ENCODE results near the gene SYNC. TPM values are rescaled to one million over a fixed set of nuclear protein-coding genes. Genes with fewer than 3 reads are reported as not detected.
"Not testable (repeated sequence)": the region's sequence is repeated elsewhere in the genome, so short reads cannot be mapped to it uniquely, and the experiment has no call there.

SYNC gene
- total RNA-seq, 1 experiment from 2014 or later: 167 TPM

DNA sequence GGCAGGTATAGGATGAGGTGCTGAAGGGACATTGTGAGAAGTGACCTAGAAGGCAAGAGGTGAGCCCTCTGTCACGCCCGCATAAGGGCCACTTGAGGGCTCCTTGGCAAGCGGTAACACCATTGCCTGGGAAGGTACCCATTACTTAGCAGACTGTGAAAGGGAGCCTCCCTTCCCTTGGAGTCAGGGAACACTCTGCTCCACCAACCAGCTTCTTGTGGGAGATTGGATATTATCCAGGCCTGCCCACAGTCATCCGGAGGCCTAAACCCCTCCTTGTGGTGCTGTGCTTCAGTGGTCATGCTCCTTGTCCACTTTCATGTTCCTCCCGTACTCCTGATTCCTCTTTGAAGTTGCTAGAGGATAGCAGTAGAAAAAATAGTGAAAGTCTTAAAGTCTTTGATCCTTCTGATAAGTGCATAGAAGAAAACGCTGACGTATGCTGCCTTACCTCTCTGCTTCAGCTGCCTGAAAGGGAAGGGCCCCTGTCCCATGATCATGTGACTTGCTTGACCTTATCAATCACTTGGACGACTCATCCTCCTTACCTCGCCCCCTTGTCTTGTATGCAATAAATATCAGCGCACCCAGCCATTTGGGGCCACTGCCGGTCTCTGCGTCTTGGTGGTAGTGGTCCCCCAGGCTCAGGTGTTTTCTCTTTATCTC, 35.5 kb downstream of the SYNC start:
- DNase-seq (ENCODE audit: low read depth in 1 of 2, low spot score in 2 of 2): no peak
- H3K27me3 ChIP-seq (replicated peaks): no peaks in the 10 kb centered on the region
- H3K4me1 ChIP-seq (replicated peaks): no peaks in the 10 kb centered on the region
- no peaks in the 10 kb centered on the region for H3K9me3 ChIP-seq (replicated peaks)
- H3K36me3 ChIP-seq: peaks cover 99% of the 10 kb centered on the region
- H3K27ac ChIP-seq: no peak overlapping the region
- H3K4me3 ChIP-seq: no peak overlapping the region

DNA sequence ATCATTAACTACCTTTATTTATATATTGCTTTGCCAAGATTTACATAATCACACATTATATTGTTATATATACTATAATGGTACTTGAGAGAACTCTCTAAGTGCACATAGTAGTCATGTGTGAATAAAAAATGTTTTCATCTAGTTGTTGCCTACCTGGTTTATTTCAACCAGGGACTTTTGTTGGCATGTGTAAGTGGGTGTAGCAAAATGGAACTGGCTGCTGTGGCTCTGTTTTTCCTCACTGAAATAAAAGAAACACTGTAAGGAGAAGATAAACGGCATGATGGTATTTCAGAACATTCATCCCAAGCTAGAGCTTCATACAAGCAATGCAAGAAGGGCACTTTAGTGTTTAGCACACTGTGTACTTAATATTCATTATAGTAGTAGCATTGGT, 36.7 kb downstream of the SYNC start:
- no peak for DNase-seq (ENCODE audit: low read depth in 1 of 2, low spot score in 2 of 2)
- H3K36me3 ChIP-seq: peaks cover 95% of the 10 kb centered on the region
- H3K9me3 ChIP-seq (replicated peaks): no peaks in the 10 kb centered on the region
- no peaks in the 10 kb centered on the region for H3K4me1 ChIP-seq (replicated peaks)
- H3K4me3 ChIP-seq: no peak overlapping the region
- H3K27ac ChIP-seq: no peak overlapping the region
- H3K27me3 ChIP-seq (replicated peaks): no peaks in the 10 kb centered on the region

DNA sequence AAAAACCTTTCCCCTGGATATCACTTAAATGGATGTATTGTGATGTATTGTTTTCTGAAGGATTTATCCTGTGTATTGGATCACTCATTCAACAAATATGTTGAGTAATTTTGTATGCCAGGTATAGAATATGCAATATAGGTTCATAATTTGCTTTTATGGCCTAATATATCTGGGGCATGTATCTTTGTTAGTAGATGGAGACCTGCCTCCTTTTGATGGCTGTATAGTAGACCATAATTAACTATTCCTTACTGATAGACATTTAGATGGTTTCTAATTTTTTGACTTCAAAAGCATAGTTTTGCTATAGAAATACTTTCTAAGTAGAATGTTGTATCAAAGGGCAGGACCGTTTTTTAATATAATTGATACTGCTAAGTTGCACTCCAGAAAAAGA, 43.0 kb downstream of the SYNC start:
- H3K27ac ChIP-seq: no peak overlapping the region
- H3K4me1 ChIP-seq (replicated peaks): peaks cover 19% of the 10 kb centered on the region
- H3K27me3 ChIP-seq (replicated peaks): no peaks in the 10 kb centered on the region
- no peak overlapping the region for H3K4me3 ChIP-seq
- H3K36me3 ChIP-seq: peaks cover 91% of the 10 kb centered on the region
- no peak for DNase-seq (ENCODE audit: low read depth in 1 of 2, low spot score in 2 of 2)
- no peaks in the 10 kb centered on the region for H3K9me3 ChIP-seq (replicated peaks)

DNA sequence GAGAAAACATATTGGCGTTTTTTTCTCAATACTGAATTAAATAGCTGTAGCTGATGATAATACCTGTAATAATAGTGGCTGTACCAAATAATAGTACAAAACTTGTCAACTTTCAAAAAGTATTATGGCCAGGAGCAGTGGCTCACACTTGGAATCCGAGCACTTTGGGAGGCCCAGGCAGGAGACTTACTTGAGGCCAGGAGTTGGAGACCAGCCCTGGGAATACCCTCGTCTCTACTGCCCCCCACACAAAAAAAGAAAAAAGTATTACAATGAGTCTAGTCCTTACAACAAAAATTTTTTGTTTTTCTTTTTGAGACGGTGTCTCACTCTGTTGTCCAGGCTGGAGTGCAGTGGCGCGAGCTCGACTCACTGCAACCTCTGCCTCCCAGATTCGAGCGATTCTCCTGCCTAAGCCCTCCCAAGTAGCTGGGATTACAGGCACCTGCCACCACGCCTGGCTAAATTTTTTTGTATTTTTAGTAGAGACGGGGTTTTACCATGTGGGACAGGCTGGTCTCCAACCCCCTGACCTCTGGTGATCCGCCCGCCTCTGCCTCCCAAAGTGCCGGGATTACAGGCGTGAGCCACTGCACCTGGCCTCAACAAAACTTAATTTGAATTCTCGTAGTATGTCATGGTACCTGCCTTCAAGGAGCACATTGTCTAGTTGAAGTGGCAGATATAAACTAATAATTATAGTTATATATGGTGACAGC, 50.2 kb downstream of the SYNC start:
- H3K36me3 ChIP-seq: peaks cover 62% of the 10 kb centered on the region
- H3K27me3 ChIP-seq (replicated peaks): no peaks in the 10 kb centered on the region
- no peak overlapping the region for H3K27ac ChIP-seq
- no peaks in the 10 kb centered on the region for H3K9me3 ChIP-seq (replicated peaks)
- peaks cover 36% of the 10 kb centered on the region for H3K4me1 ChIP-seq (replicated peaks)
- H3K4me3 ChIP-seq: peak overlapping the region; percentile 72
- no peak for DNase-seq (ENCODE audit: low read depth in 1 of 2, low spot score in 2 of 2)

DNA sequence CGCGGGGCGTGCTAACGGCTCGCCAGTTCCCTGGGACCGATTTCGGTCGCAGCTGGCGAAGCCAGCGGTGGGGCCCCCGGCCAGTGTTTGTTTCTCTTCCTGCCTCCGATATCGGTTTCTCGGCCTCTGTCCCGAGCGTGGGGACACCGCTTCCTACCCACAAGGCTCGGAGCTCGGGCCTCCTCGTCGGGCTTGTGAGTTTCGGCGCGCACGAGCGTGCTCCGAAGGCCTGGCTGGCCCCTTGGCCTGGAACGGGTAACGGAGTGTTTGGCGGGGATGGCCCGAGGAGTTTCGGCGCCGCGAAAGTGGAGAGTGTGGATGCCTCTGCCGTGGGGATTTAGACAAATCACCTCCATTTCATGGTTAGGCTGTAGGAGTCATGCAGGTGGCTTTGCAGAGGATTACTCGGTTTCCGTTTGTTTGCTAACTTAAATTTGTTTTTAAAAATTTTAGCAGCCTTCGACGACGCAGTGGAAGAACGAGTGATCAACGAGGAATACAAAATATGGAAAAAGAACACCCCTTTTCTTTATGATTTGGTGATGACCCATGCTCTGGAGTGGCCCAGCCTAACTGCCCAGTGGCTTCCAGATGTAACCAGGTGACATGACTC, 51.0 kb downstream of the SYNC start:
- no peak for DNase-seq (ENCODE audit: low read depth in 1 of 2, low spot score in 2 of 2)
- peak overlapping the region; percentile 98 for H3K27ac ChIP-seq
- no peaks in the 10 kb centered on the region for H3K9me3 ChIP-seq (replicated peaks)
- H3K36me3 ChIP-seq: peaks cover 53% of the 10 kb centered on the region
- H3K27me3 ChIP-seq (replicated peaks): no peaks in the 10 kb centered on the region
- peaks cover 36% of the 10 kb centered on the region for H3K4me1 ChIP-seq (replicated peaks)
- H3K4me3 ChIP-seq: peak overlapping the region; percentile 72

DNA sequence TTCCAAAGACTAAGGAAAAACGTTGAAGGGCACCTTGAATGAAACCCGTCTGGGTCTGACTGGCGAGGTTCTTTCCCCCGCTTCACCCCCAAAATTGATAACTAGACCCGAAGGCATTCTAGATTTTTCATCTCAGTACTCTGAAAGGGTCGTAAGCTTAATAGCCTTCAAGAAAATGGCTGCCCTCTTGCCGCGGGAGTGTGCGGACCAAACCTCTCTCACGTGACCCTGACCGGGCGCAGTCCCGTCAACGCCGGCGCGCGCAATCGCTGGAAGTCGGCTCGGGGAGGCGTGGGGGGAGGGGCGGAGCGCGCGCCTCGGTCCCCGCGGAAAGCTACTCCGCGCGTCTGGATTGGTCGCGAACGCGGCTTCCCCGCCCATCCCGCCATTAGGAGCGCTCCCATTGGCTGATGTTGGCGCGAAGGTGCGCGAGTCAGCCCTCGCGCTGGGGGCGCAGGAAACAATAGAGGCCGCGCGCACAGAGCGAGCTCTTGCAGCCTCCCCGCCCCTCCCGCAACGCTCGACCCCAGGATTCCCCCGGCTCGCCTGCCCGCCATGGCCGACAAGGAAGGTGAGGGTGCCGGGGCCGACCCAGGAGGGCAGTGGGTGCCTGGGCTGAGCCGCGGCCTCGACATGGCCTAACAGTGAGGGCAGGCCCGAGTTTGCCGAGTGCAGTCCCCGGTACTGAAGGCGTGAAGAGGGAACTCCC, 51.7 kb downstream of the SYNC start, which contains the start of gene RBBP4:
RBBP4 (plus strand) TSS at position 457 of the 709 bp plus-strand sequence; CDS start at position 556, 99 bp downstream.
- Histone ChIP-seq H3K36me3 (peaks cover 47% of the 10 kb centered on the region), H3K4me1 (replicated peaks) (peaks cover 30% of the 10 kb centered on the region), H3K9me3 (replicated peaks) (no peaks in the 10 kb centered on the region), H3K27ac (peak within 1 kb of the TSS; percentile 98), H3K27me3 (replicated peaks) (no peaks in the 10 kb centered on the region), H3K4me3 (peak within 1 kb of the TSS; percentile 72)
- peak; percentile 98 to 99 for DNase-seq (ENCODE audit: low read depth in 1 of 2, low spot score in 2 of 2)

DNA sequence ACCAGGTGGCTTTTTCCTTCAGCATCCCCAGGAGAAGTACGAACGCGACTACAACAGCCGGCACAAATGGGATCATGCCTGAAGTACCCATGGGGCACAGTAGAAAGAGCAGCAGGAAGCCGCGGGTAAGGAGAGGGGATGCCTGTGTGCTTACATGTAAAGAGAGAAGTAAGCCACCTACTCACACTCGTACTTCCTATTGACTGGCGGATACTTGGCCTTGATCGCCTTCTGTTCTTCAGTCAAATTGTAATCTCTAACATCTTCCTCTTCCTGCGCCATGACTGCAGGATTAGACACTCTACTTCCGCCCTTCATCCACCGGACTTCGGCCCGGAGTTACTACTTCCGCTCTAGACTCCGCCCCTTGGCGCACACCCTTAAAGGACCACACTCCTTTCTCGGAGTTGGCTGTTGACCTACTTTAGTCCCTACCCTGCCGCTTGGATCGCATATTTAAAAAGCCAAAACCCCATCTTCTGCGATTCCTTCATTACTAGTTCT, 52.3 kb downstream of the SYNC start, which contains the start of gene ZBTB8OS:
ZBTB8OS (minus strand) TSS at position 303 of the 504 bp plus-strand sequence; CDS start at position 282, 21 bp downstream.
- H3K27ac ChIP-seq: peak within 1 kb of the TSS; percentile 98
- H3K36me3 ChIP-seq: peaks cover 45% of the 10 kb centered on the region
- no peaks in the 10 kb centered on the region for H3K9me3 ChIP-seq (replicated peaks)
- H3K4me1 ChIP-seq (replicated peaks): peaks cover 24% of the 10 kb centered on the region
- H3K4me3 ChIP-seq: peak within 1 kb of the TSS; percentile 72
- no peaks in the 10 kb centered on the region for H3K27me3 ChIP-seq (replicated peaks)
- DNase-seq (ENCODE audit: low read depth in 1 of 2, low spot score in 2 of 2): peak; percentile 92 to 93

DNA sequence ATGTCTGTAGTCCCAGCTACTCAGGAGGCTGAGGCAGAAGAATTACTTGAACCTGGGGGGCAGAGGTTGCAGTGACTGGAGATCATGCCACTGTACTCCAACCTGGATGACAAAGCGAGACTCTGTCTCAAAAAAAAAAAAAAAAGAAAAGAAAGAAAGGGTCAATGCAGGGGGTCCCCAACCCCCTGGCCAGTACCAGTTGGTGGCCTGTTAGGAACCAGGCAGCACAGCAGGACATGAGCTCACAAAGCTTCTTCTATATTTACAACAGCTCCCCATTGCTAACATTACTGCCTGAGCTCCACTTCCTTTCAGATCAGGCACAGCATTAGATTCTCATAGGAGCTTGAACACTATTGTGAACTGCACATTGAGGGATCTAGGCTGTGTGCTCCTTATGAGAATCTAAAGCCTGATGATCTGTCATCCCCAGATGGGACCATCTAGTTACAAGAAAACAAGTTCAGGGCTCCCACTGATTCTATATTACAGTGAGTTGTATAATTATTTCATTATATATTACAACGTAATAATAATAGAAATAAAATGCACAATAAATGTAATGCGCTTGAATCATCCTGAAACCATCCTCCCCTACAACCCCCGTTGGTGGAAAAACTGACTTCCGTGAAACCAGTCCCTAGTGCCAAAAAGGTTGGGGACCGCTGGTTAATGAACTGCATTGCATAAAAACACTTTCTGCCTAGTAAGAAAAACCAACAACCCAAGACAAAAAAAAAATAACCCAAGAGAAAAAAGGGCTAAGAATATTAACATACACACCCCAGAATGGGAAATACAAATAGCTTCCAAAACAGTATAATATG, 55.0 kb downstream of the SYNC start:
- Histone ChIP-seq H3K4me1 (replicated peaks) (peaks cover 11% of the 10 kb centered on the region), H3K9me3 (replicated peaks) (no peaks in the 10 kb centered on the region), H3K4me3 (no peak overlapping the region), H3K27me3 (replicated peaks) (no peaks in the 10 kb centered on the region), H3K36me3 (peaks cover 19% of the 10 kb centered on the region), H3K27ac (no peak overlapping the region)
- DNase-seq (ENCODE audit: low read depth in 1 of 2, low spot score in 2 of 2): no peak

DNA sequence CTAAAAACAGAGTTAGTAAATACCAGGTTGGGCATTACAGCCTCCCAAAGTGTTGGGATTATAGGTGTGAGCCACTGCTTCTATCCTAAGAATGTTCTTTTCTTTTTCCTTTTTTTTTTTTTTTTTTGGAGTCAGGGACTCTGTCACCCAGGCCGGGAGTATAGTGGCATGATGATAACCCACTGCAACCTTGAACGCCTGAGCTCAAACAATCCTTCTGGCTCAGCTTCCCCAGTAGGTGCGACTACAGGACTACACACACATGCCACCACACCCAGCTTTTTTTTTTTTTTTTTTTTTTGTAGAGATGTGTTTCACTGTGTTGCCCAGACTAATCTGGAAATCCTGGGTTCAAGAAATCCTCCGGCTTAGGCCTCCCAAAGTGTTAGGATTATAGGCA, 58.1 kb downstream of the SYNC start:
- DNase-seq (ENCODE audit: low read depth in 1 of 2, low spot score in 2 of 2): no peak
- H3K4me3 ChIP-seq: no peak overlapping the region
- no peaks in the 10 kb centered on the region for H3K27me3 ChIP-seq (replicated peaks)
- no peaks in the 10 kb centered on the region for H3K4me1 ChIP-seq (replicated peaks)
- H3K36me3 ChIP-seq: 0 out of 2 replicates have a peak, but pooled peaks cover 8% of the 10 kb centered on the region
- no peaks in the 10 kb centered on the region for H3K9me3 ChIP-seq (replicated peaks)
- H3K27ac ChIP-seq: no peak overlapping the region

DNA sequence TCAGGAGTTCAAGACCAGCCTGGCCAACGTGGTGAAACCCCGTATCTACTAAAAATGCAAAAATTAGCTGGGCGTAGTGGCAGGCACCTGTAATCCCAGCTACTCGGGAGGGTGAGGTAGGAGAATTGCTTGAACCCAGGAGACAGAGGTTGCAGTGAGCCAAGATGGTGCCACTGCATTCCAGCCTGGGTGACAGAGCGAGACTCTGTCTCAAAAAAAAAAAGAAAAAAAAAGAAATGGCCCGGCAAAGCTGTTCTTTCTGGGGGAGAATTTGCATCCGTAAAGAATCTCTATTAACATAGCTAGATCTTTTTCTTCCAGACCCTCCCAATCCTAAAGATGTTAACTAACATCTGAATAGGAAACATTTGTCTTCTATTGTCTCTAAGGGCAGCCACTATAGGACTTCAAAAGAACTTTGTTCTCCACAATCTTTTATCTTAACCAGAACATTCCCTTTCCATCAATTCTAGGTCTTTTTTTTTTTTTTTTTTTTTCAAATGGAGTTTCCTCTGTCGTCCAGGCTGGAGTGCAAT, 60.2 kb downstream of the SYNC start:
- not testable (repeated sequence) for DNase-seq (ENCODE audit: low read depth in 1 of 2, low spot score in 2 of 2); H3K27ac ChIP-seq; H3K27me3 ChIP-seq (replicated peaks); H3K9me3 ChIP-seq (replicated peaks); H3K4me1 ChIP-seq (replicated peaks); H3K4me3 ChIP-seq
- H3K36me3 ChIP-seq: peaks cover 17% of the 10 kb centered on the region; the same call in 1 of the 2 replicates

DNA sequence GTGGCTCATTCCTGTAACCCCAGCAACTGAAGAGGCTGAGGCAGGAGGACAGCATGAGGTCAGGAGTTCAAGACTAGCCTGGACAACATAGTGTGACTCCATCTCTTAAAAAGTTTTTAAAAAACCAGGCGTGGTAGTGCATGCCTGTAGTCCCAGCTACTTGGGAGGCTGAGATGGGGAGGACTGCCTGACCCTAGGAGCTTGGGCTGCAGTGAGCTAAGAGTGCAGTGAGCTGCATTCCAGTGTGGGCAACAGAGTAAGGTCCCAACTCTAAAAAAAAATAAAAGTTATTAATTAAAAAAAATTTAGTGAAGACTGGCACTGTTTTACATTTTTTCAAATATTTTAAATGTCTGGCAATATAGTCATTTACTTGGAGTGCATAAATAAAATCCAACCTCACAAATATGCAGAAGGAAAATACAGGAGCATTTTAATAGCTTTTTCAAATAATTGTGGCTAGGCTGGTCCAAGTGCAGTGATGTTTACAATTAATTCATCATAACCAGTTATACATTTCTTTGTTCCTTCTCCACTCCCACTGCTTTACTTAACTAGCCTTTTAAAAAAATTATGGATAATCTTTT, 63.0 kb downstream of the SYNC start:
- no peak for DNase-seq (ENCODE audit: low read depth in 1 of 2, low spot score in 2 of 2)
- H3K4me1 ChIP-seq (replicated peaks): no peaks in the 10 kb centered on the region
- H3K27ac ChIP-seq: no peak overlapping the region
- no peaks in the 10 kb centered on the region for H3K27me3 ChIP-seq (replicated peaks)
- H3K4me3 ChIP-seq: no peak overlapping the region
- no peaks in the 10 kb centered on the region for H3K9me3 ChIP-seq (replicated peaks)
- H3K36me3 ChIP-seq: peaks cover 13% of the 10 kb centered on the region; the same call in 1 of the 2 replicates

DNA sequence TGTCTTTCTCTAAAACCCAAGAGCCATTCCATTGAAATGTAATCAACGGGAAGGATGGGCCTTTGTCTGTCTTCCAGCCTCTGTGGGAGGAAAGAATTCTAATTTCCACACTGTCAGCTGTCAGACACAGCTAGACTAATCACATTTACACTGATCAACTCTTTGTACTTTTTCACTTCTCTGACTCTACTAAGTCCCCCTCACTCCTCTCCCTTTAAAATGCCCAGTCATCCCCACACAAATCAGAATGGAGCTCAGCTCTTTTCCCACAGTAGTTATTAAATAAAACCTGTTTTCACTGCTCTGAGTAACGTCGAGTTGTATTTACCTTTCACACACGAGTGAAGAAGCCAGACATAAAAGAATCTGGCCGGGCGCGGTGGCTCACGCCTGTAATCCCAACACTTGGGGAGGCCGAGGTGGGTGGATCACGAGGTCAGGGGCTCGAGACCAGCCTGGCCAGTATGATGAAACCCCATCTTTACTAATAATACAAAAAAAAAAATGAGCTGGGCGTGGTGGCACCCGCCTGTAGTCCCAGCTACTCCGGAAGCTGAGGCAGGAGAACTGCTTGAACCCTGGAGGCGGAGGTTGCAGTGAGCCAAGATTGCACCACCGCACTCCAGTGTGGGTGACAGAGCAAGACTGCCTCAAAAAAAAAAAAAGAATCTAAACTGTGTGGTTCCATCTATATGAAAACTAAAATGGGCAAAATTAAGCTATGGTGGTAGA, 65.5 kb downstream of the SYNC start:
- DNase-seq (ENCODE audit: low read depth in 1 of 2, low spot score in 2 of 2): no peak
- no peak overlapping the region for H3K4me3 ChIP-seq
- no peaks in the 10 kb centered on the region for H3K27me3 ChIP-seq (replicated peaks)
- peaks cover 30% of the 10 kb centered on the region for H3K36me3 ChIP-seq
- H3K4me1 ChIP-seq (replicated peaks): no peaks in the 10 kb centered on the region
- H3K27ac ChIP-seq: no peak overlapping the region
- H3K9me3 ChIP-seq (replicated peaks): no peaks in the 10 kb centered on the region

Measured in SJSA1 (cell line).